Lower leg skin (tissue), 3 donors: ENCODE measurements around the gene LGR5.

Experiments used
- POLR2A ChIP-seq, 2 donors: fragments of 450-650 bp; IDR thresholded peaks; one replicate each; pipeline ENCODE4 v1.6.1; 2016 to 2017; ENCODE audit warnings: antibody characterized with exemption in 2 of 2, mild to moderate bottlenecking in 1 of 2, moderate library complexity in 1 of 2
- TF ChIP-seq, protein P1 (sequence below), 3 donors: fragments of 450-650 bp; IDR thresholded peaks; one replicate each; pipeline ENCODE4 v1.5.1; 2016; ENCODE audit warnings: antibody characterized with exemption in 3 of 3, mild to moderate bottlenecking in 3 of 3, moderate library complexity in 2 of 3

DNA sequence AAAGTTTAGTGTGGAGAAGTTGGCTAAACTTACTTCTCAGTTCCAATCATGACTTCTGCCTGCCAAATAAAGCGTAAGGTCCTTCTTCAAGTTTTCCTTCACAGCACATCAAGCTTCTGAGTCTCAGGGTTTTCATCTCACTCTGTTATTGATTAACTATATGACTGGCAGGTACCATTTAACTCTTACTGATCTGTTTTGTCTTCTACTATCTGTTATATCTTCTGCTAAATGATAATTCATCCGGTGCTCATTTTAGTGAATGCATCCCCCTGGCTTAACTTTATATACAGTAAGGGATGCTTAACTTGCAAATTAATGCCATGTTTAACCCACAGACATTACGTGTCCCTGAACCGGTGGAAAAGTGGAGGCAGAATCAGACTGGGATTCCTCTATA is 20.7 kb downstream of the LGR5 start:
- TF ChIP-seq, protein P1, sequence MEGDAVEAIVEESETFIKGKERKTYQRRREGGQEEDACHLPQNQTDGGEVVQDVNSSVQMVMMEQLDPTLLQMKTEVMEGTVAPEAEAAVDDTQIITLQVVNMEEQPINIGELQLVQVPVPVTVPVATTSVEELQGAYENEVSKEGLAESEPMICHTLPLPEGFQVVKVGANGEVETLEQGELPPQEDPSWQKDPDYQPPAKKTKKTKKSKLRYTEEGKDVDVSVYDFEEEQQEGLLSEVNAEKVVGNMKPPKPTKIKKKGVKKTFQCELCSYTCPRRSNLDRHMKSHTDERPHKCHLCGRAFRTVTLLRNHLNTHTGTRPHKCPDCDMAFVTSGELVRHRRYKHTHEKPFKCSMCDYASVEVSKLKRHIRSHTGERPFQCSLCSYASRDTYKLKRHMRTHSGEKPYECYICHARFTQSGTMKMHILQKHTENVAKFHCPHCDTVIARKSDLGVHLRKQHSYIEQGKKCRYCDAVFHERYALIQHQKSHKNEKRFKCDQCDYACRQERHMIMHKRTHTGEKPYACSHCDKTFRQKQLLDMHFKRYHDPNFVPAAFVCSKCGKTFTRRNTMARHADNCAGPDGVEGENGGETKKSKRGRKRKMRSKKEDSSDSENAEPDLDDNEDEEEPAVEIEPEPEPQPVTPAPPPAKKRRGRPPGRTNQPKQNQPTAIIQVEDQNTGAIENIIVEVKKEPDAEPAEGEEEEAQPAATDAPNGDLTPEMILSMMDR (IDR thresholded peaks at IDR 0.05) = no peak
- no peak for TF ChIP-seq POLR2A (IDR thresholded peaks at IDR 0.05)
